Activated T-cell treated with anti-CD3 and anti-CD28 coated beads, Interleukin-2, amount 50 U/mL, for 1 hour (primary cell): ENCODE data around the gene DUOX1.
A peak's percentile ranks its signal among the peaks of the same experiment; 100 is the strongest.

Source experiments
- DNase-seq: peaks from one replicate; pipeline ENCODE4 v3.0.0-alpha.2; 2020

Gene DUOX1

GRCh38 chr15:45168751-45169551 lies 39.2 kb downstream of the DUOX1 start:
- no peak for DNase-seq

GRCh38 chr15:45169608-45170480 lies 40.0 kb downstream of the DUOX1 start:
- no peak for DNase-seq

- DNase-seq = no peak
Observed at GRCh38 chr15:45171912-45172311, 42.1 kb downstream of the DUOX1 start.

GRCh38 chr15:45174069-45174468 lies 44.3 kb downstream of the DUOX1 start:
- no peak for DNase-seq

GRCh38 chr15:45174577-45174976 lies 44.8 kb downstream of the DUOX1 start:
- DNase-seq = no peak

- DNase-seq = no peak
Observed at GRCh38 chr15:45177285-45177684, 47.5 kb downstream of the DUOX1 start.

GRCh38 chr15:45179221-45179985 lies 49.6 kb downstream of the DUOX1 start:
- DNase-seq = peak; percentile 53

GRCh38 chr15:45180201-45180600 lies 50.4 kb downstream of the DUOX1 start:
- DNase-seq = no peak

- no peak for DNase-seq
Observed at GRCh38 chr15:45180648-45181436, 51.0 kb downstream of the DUOX1 start.

GRCh38 chr15:45181491-45182285 lies 51.9 kb downstream of the DUOX1 start:
- DNase-seq = no peak

GRCh38 chr15:45182996-45183395 lies 53.2 kb downstream of the DUOX1 start:
- DNase-seq = no peak

- no peak for DNase-seq
Observed at GRCh38 chr15:45183511-45183910, 53.7 kb downstream of the DUOX1 start.

- no peak for DNase-seq
Observed at GRCh38 chr15:45184562-45185041, 54.8 kb downstream of the DUOX1 start.

GRCh38 chr15:45185069-45185779 lies 55.4 kb downstream of the DUOX1 start:
- no peak for DNase-seq

GRCh38 chr15:45185903-45186770 lies 56.3 kb downstream of the DUOX1 start:
- no peak for DNase-seq

GRCh38 chr15:45186771-45187577 lies 57.2 kb downstream of the DUOX1 start:
- no peak for DNase-seq

- no peak for DNase-seq
Observed at GRCh38 chr15:45187578-45187893, 57.7 kb downstream of the DUOX1 start.

- DNase-seq = peak; percentile 70
Observed at GRCh38 chr15:45187894-45188830, 58.4 kb downstream of the DUOX1 start, which contains the start of gene SHF. TSS of gene SHF (minus strand) at chr15:45187966. CDS start at chr15:45187951, 15 bp downstream.
